ENCODE results near the gene TMEM170A.

Gene TMEM170A

DNA sequence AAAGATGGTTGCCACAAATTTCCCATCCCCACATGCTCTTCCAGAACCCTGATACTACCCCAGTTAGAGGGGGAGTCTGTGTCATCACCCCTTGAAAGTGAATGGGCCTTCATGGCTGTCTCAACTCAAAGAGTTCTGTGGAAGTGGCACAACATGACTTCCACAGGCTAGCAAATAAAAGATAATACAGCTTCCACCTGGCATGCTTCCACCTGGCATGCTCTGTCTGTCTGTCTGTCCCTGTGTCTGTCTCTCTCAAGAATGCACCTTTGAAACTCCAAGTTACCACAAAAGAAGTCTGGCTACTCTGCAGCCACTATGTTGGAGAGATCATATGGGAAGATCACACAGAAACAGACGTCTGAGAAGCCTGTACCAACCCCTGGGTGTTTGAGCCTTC lies 66.2 kb downstream of the TMEM170A start:
- no peaks in the 10 kb centered on the region for H3K79me2 ChIP-seq (ENCODE audit: insufficient read depth, low read length)
- no peaks in the 10 kb centered on the region for H3K27me3 ChIP-seq (ENCODE audit: low read length)
- H4K20me1 ChIP-seq (ENCODE audit: low read depth, low read length): no peaks in the 10 kb centered on the region
- H3K27ac ChIP-seq (ENCODE audit: low read depth, low read length): no peak overlapping the region
- no peaks in the 10 kb centered on the region for H3K36me3 ChIP-seq (ENCODE audit: low read length)
- H3K9ac ChIP-seq (ENCODE audit: low read length): no peak overlapping the region
- H3F3A ChIP-seq (ENCODE audit: insufficient read depth): no peaks in the 10 kb centered on the region
- no peak overlapping the region for H3K4me2 ChIP-seq (ENCODE audit: low read depth, low read length, poor library complexity, severe bottlenecking)
- TF ChIP-seq EZH2phosphoT487 (conservative IDR thresholded peaks at IDR 0.05; ENCODE audit: low read length): no peak
- no peak for TF ChIP-seq CTCF (IDR thresholded peaks at IDR 0.05; ENCODE audit: insufficient read depth, low read length, poor library complexity, severe bottlenecking)
- no peak overlapping the region for H2AFZ ChIP-seq (ENCODE audit: low read depth, low read length, severe bottlenecking)
- no peaks in the 10 kb centered on the region for H3K9me2 ChIP-seq (replicated peaks; ENCODE audit: insufficient read depth, low read length)
- H3K9me3 ChIP-seq (ENCODE audit: insufficient read depth, low read length): no peaks in the 10 kb centered on the region
- H3K4me3 ChIP-seq (ENCODE audit: insufficient read depth, low read length, poor library complexity, severe bottlenecking): no peak overlapping the region

GRCh38 chr16:75394941-75395340 lies 69.5 kb downstream of the TMEM170A start:
- Histone ChIP-seq H3K9me2 (replicated peaks; ENCODE audit: insufficient read depth, low read length) (no peaks in the 10 kb centered on the region), H2AFZ (ENCODE audit: low read depth, low read length, severe bottlenecking) (no peak overlapping the region), H3K9me3 (ENCODE audit: insufficient read depth, low read length) (no peaks in the 10 kb centered on the region), H3K9ac (ENCODE audit: low read length) (no peak overlapping the region), H3K4me2 (ENCODE audit: low read depth, low read length, poor library complexity, severe bottlenecking) (no peak overlapping the region), H3F3A (ENCODE audit: insufficient read depth) (no peaks in the 10 kb centered on the region), H3K27ac (ENCODE audit: low read depth, low read length) (no peak overlapping the region), H3K79me2 (ENCODE audit: insufficient read depth, low read length) (no peaks in the 10 kb centered on the region), H4K20me1 (ENCODE audit: low read depth, low read length) (no peaks in the 10 kb centered on the region), H3K36me3 (ENCODE audit: low read length) (no peaks in the 10 kb centered on the region), H3K4me3 (ENCODE audit: insufficient read depth, low read length, poor library complexity, severe bottlenecking) (no peak overlapping the region), H3K27me3 (ENCODE audit: low read length) (no peaks in the 10 kb centered on the region)
- TF ChIP-seq CTCF (IDR thresholded peaks at IDR 0.05; ENCODE audit: insufficient read depth, low read length, poor library complexity, severe bottlenecking): no peak
